A549 (cell line): ENCODE measurements around the gene GATC. TPM values are rescaled to one million over a fixed set of nuclear protein-coding genes. Genes with fewer than 3 reads are reported as not detected.

Experiments
- ATAC-seq, 2 experiments: fragments of 200-7000 bp in 1 of 2; fragments of >200 bp in 1 of 2; cut with Nextera tagmentation in 1 of 2; cut with Tn5 transposase in 1 of 2; 3 replicates each; pipeline versions ENCODE4 v1.8.0 to v1.9.1; 2018 to 2020; ENCODE audit warnings: mild to moderate bottlenecking in 1 of 2, moderate library complexity in 1 of 2
- CTCF ChIA-PET: fragments of 300-600 bp; sonication (Branson Sonifier 250); formaldehyde crosslinking; extraction: SDS; loops from one replicate; lab custom pipeline; 2021; ENCODE audit warnings: antibody characterized with exemption, inconsistent platforms; lab: Yijun Ruan, JAX
- POLR2A ChIA-PET: fragments of 350-600 bp; formaldehyde crosslinking; extraction: SDS; loops from one replicate; lab custom pipeline; 2021; ENCODE audit warnings: antibody characterized with exemption, inconsistent platforms; lab: Yijun Ruan, JAX
- DNase-seq, 2 experiments: peaks; one replicate each; pipeline versions ENCODE4 v3.0.0 to v3.0.0-alpha.2; 2011 to 2016; ENCODE audit warnings: low read depth in 1 of 2, low spot score in 1 of 2
- FAIRE-seq: peaks from 2 replicates; lab custom pipeline; 2011; peaks lifted over from hg19 to GRCh38; lab: Jason Lieb, UNC
- H3K27ac ChIP-seq, 2 experiments: fragments of >200 bp; sonication (Bioruptor Twin); formaldehyde crosslinking; 3 replicates each; pipeline ENCODE4 v1.5.1; 2016 to 2017
- H3K4me1 ChIP-seq: fragments of >200 bp; sonication (Bioruptor Twin); formaldehyde crosslinking; 3 replicates; pipeline ENCODE4 v1.6.1; 2016
- H3K4me2 ChIP-seq: fragments of >200 bp; sonication (Bioruptor Twin); formaldehyde crosslinking; 3 replicates; pipeline ENCODE4 v1.6.1; 2016
- H3K4me3 ChIP-seq: fragments of >200 bp; sonication (Bioruptor Twin); formaldehyde crosslinking; 3 replicates; pipeline ENCODE4 v1.5.1; 2016
- H3K9me3 ChIP-seq: fragments of >200 bp; sonication (Bioruptor Twin); formaldehyde crosslinking; 3 replicates; pipeline ENCODE4 v1.6.1; 2016
- CEBPB ChIP-seq, 2 experiments: fragments of >200 bp in 1 of 2; sonication (Bioruptor Twin) in 1 of 2; formaldehyde crosslinking in 1 of 2; IDR thresholded peaks; 2 replicates each; pipeline ENCODE4 v1.6.1; 2012 to 2016
- CHD2 ChIP-seq: fragments of 150-350 bp; IDR thresholded peaks from 2 replicates; pipeline ENCODE4 v1.6.1; 2014; ENCODE audit warnings: low read length; ENCODE audit not compliant: partially characterized antibody
- FOSB ChIP-seq: fragments of 250-450 bp; sonication (Bioruptor Pico); IDR thresholded peaks from 2 replicates; pipeline ENCODE4 v1.5.0; 2020; ENCODE audit warnings: mild to moderate bottlenecking, moderate library complexity
- HEYL ChIP-seq: fragments of 250-450 bp; sonication (Bioruptor Pico); IDR thresholded peaks from 2 replicates; pipeline ENCODE4 v1.8.0; 2021; ENCODE audit warnings: mild to moderate bottlenecking, moderate library complexity
- HOXB5 ChIP-seq: fragments of 250-450 bp; sonication (Bioruptor Pico); IDR thresholded peaks from 2 replicates; pipeline ENCODE4 v1.5.0; 2020; ENCODE audit warnings: mild to moderate bottlenecking, moderate library complexity
- MAFK ChIP-seq: fragments of 450-650 bp; IDR thresholded peaks from 2 replicates; pipeline ENCODE4 v1.6.1; 2014; ENCODE audit not compliant: partially characterized antibody
- NPAS2 ChIP-seq: fragments of 250-450 bp; sonication (Bioruptor Pico); IDR thresholded peaks from 2 replicates; pipeline ENCODE4 v1.8.0; 2022; ENCODE audit warnings: mild to moderate bottlenecking, moderate library complexity, borderline replicate concordance
- PHF8 ChIP-seq: fragments of 200-600 bp; sonication (generic); IDR thresholded peaks from 2 replicates; pipeline ENCODE4 v1.6.1; 2016; ENCODE audit warnings: low read depth, mild to moderate bottlenecking, antibody characterized with exemption, moderate library complexity, borderline replicate concordance
- POLR2A ChIP-seq: IDR thresholded peaks from 2 replicates; pipeline ENCODE4 v1.6.1; 2012; ENCODE audit warnings: mild to moderate bottlenecking, low read length
- RARB ChIP-seq: fragments of 250-450 bp; sonication (Bioruptor Pico); IDR thresholded peaks from 2 replicates; pipeline ENCODE4 v1.8.0; 2021; ENCODE audit warnings: mild to moderate bottlenecking, moderate library complexity
- RCOR1 ChIP-seq: fragments of 150-350 bp; IDR thresholded peaks from 2 replicates; pipeline ENCODE4 v1.6.1; 2014; ENCODE audit warnings: antibody characterized with exemption, low read length, low read depth
- TP53 ChIP-seq: fragments of 250-450 bp; sonication (Bioruptor Pico); IDR thresholded peaks from 2 replicates; pipeline ENCODE4 v1.5.0; 2021; ENCODE audit warnings: mild to moderate bottlenecking, moderate library complexity
- ZC3H11A ChIP-seq: fragments of 450-650 bp; IDR thresholded peaks from 2 replicates; pipeline ENCODE4 v1.6.1; 2014; ENCODE audit warnings: antibody characterized with exemption, mild to moderate bottlenecking
- WGBS: methylation state at CpG from one replicate; pipeline ENCODE4 v1.1.6; 2017; ENCODE audit errors: missing lambda C conversion rate; 5-methylcytosine and 5-hydroxymethylcytosine counted together
- polyA plus RNA-seq, 4 experiments: library from polyadenylated mRNA; depleted of rRNA in 3 of 4; stranded (reverse); fragments of >200 nt; fragmentation: RNase III in 1 of 4; extraction: RNeasy Plus Mini Kit Qiagen cat#74134 plus additional on column Dnase treatment in 1 of 4; gene quantifications; 2 replicates in 3 of 4; 3 replicates in 1 of 4; pipeline ENCODE4 v1.2.3, GENCODE V29; 2011 to 2017
- TF ChIP-seq, protein P1 (sequence below): fragments of 250-450 bp; sonication (Bioruptor Pico); IDR thresholded peaks from 2 replicates; pipeline ENCODE4 v1.5.0; 2021; ENCODE audit warnings: mild to moderate bottlenecking, moderate library complexity, borderline replicate concordance
- TF ChIP-seq, protein P2 (sequence below): fragments of >200 bp; sonication (Bioruptor Twin); formaldehyde crosslinking; IDR thresholded peaks from 3 replicates; pipeline ENCODE4 v1.6.1; 2016
- TF ChIP-seq, protein P3 (sequence below): fragments of 200-600 bp; sonication (generic); IDR thresholded peaks from 2 replicates; pipeline ENCODE4 v1.6.1; 2016; ENCODE audit warnings: antibody characterized with exemption, mild to moderate bottlenecking, moderate library complexity
- TF ChIP-seq, protein P4 (sequence below): IDR thresholded peaks from 2 replicates; pipeline ENCODE4 v1.6.1; 2012

Gene GATC
- polyA plus RNA-seq, 2 of the 4 experiments (the other 2 are of a cell fraction): 22.5 to 40.6 TPM

DNA sequence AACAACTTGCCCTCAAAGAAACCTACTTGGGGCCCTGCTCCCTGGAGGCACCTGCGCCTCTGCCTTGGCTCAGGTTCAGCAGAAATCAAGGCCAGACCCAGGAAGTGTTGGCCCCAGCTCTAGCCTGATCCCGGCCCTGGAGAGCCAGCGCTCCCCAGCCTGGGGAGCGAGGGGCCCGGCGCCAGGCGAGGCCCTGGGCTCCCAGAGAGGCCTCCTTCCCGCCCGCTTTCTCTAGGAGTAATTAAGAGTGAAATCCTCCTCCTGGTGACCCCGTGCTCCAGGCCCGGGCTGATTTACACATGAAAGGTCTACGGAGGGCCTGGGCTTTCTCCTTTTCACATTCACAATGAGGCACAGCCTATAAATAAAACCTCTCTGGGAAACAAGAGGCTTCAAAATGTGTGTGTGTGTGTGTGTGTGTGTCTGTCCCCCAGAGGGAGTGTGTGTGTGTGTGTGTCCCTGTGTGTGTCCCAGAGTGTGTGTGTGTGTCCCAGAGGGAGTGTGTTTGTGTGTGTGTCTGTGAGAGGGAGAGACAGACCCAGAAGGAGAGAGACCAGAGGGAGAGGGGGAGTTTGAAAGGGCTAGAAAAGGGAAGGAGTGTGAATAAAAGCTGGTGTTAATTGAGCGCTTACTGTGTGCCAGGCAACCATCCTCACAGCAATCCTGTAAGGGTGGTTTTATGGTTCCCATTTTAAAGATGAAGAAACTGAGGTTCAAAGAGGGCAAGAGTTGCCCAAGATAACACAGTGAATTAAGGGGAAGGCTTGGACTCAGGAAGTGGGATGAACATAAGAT is 32.1 kb upstream of the GATC start:
- no peaks in the 10 kb centered on the region for H3K9me3 ChIP-seq
- no peak for DNase-seq
- no peak overlapping the region for H3K4me2 ChIP-seq
- no peak overlapping the region for H3K27ac ChIP-seq
- CTCF ChIA-PET: interaction anchor here (1.0 kb wide), 1 partner anchor 58 kb away, joined by 3 read pairs; no protein-coding TSS in a partner anchor
- POLR2A ChIA-PET: interaction anchor here (0.6 kb wide), 1 partner anchor 285 kb away, joined by 3 read pairs; no protein-coding TSS in a partner anchor
- TF ChIP-seq, protein P1, sequence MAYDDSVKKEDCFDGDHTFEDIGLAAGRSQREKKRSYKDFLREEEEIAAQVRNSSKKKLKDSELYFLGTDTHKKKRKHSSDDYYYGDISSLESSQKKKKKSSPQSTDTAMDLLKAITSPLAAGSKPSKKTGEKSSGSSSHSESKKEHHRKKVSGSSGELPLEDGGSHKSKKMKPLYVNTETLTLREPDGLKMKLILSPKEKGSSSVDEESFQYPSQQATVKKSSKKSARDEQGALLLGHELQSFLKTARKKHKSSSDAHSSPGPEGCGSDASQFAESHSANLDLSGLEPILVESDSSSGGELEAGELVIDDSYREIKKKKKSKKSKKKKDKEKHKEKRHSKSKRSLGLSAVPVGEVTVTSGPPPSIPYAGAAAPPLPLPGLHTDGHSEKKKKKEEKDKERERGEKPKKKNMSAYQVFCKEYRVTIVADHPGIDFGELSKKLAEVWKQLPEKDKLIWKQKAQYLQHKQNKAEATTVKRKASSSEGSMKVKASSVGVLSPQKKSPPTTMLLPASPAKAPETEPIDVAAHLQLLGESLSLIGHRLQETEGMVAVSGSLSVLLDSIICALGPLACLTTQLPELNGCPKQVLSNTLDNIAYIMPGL: no peak
- TF ChIP-seq PHF8 (no peak), HEYL (CRISPR knock-in tag) (no peak), RARB (CRISPR knock-in tag) (no peak), CEBPB (IDR thresholded peaks at IDR 0.05) (no peak), TP53 (CRISPR knock-in tag) (no peak), NPAS2 (CRISPR knock-in tag) (no peak), ZC3H11A (no peak), POLR2A (no peak), RCOR1 (no peak), HOXB5 (CRISPR knock-in tag) (no peak), FOSB (CRISPR knock-in tag) (no peak), CHD2 (no peak)
- TF ChIP-seq, protein P2, sequence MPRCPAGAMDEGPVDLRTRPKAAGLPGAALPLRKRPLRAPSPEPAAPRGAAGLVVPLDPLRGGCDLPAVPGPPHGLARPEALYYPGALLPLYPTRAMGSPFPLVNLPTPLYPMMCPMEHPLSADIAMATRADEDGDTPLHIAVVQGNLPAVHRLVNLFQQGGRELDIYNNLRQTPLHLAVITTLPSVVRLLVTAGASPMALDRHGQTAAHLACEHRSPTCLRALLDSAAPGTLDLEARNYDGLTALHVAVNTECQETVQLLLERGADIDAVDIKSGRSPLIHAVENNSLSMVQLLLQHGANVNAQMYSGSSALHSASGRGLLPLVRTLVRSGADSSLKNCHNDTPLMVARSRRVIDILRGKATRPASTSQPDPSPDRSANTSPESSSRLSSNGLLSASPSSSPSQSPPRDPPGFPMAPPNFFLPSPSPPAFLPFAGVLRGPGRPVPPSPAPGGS: no peak
- TF ChIP-seq, protein P3, sequence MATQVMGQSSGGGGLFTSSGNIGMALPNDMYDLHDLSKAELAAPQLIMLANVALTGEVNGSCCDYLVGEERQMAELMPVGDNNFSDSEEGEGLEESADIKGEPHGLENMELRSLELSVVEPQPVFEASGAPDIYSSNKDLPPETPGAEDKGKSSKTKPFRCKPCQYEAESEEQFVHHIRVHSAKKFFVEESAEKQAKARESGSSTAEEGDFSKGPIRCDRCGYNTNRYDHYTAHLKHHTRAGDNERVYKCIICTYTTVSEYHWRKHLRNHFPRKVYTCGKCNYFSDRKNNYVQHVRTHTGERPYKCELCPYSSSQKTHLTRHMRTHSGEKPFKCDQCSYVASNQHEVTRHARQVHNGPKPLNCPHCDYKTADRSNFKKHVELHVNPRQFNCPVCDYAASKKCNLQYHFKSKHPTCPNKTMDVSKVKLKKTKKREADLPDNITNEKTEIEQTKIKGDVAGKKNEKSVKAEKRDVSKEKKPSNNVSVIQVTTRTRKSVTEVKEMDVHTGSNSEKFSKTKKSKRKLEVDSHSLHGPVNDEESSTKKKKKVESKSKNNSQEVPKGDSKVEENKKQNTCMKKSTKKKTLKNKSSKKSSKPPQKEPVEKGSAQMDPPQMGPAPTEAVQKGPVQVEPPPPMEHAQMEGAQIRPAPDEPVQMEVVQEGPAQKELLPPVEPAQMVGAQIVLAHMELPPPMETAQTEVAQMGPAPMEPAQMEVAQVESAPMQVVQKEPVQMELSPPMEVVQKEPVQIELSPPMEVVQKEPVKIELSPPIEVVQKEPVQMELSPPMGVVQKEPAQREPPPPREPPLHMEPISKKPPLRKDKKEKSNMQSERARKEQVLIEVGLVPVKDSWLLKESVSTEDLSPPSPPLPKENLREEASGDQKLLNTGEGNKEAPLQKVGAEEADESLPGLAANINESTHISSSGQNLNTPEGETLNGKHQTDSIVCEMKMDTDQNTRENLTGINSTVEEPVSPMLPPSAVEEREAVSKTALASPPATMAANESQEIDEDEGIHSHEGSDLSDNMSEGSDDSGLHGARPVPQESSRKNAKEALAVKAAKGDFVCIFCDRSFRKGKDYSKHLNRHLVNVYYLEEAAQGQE: no peak
- FAIRE-seq: no peak
- H3K4me1 ChIP-seq: no peaks in the 10 kb centered on the region
- H3K4me3 ChIP-seq: no peak overlapping the region
- ATAC-seq: peak; percentile 49 to 56; a peak in 5 of 6 replicates
- WGBS: 76% methylated on average over 13 of the region's 13 CpGs

DNA sequence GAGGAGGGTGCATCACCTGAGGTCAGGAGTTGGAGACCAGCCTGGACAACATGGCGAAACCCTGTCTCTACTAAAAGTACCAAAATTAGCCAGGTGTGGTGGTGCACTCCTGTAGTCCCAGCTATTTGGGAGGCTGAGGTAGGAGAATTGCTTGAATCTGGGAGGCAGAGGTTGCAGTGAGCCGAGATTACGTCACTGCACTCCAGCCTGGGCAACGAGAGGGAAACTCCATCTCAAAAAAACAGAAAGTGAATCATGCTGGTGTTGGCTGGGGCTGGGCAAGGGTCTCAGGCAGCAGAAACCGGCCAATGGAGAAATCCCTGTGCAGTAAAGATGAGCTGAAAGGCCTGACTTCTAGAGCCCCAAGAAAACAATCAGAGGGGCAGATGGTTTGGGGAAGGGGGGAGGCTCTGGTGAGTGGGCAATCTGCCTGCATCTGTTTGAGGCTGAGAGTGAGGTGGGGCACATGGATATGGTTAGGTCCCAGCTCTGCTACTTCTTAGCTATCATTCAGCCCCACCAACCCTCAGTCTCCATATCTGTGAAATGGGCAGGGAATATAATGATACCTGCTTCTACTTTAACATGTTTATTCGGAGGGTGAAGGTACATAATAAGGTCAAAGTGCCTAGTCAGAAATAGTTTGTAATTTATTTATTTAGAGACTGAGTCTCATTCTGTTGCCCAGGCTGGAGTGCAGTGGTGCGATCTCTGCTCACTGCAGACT is 29.6 kb upstream of the GATC start:
- ATAC-seq: no peak
- no peak for TF ChIP-seq MAFK
- TF ChIP-seq, protein P4, sequence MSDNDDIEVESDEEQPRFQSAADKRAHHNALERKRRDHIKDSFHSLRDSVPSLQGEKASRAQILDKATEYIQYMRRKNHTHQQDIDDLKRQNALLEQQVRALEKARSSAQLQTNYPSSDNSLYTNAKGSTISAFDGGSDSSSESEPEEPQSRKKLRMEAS: no peak
- TF ChIP-seq, all 56 proteins: peak for 0
- CTCF ChIA-PET: interaction anchor here (1.3 to 5.5 kb wide), 2 partner anchors 12 to 13 kb away, joined by 3 to 42 read pairs; no protein-coding TSS in a partner anchor
- H3K4me3 ChIP-seq: no peak overlapping the region
- POLR2A ChIA-PET: no interaction called here
- H3K9me3 ChIP-seq: no peaks in the 10 kb centered on the region
- H3K4me1 ChIP-seq: no peaks in the 10 kb centered on the region
- no peak for DNase-seq
- FAIRE-seq: no peak
- H3K4me2 ChIP-seq: no peak overlapping the region
- 70% methylated on average over 7 of the region's 7 CpGs for WGBS
- no peak overlapping the region for H3K27ac ChIP-seq
